ENCODE results near the gene CHAD. TPM values are rescaled to one million over a fixed set of nuclear protein-coding genes. Genes with fewer than 3 reads are reported as not detected.

Gene CHAD
- total RNA-seq, 1 experiment from 2014 or later, result 0.09 TPM

GRCh38 chr17:50423553-50424159 is 45.0 kb downstream of the CHAD start:
- DNase-seq (ENCODE audit: low spot score) (no peak), ATAC-seq (no peak)
- H3K4me3 Mint-ChIP-seq, result no peak overlapping the region
- H3K27me3 Mint-ChIP-seq (ENCODE audit: low read depth), result peaks cover 31% of the 10 kb centered on the region
- no peak overlapping the region for H3K27ac Mint-ChIP-seq
- POLR2A ChIA-PET, result no interaction called here
- H3K4me1 Mint-ChIP-seq, result peaks cover 17% of the 10 kb centered on the region
- peaks cover 6% of the 10 kb centered on the region for H3K36me3 Mint-ChIP-seq
- TF ChIP-seq ARID4B (CRISPR knock-in tag; IDR thresholded peaks at IDR 0.05; ENCODE audit: borderline replicate concordance) (no peak), GABPB1 (CRISPR knock-in tag; IDR thresholded peaks at IDR 0.05) (peak; percentile 70)
- H3K9me3 Mint-ChIP-seq, result peaks cover 18% of the 10 kb centered on the region
- CTCF ChIA-PET, result no interaction called here

GRCh38 chr17:50422738-50423137 is 45.9 kb downstream of the CHAD start:
- no peak overlapping the region for H3K4me3 Mint-ChIP-seq
- TF ChIP-seq SMAD4 (CRISPR knock-in tag; IDR thresholded peaks at IDR 0.05), result no peak
- TF ChIP-seq SMAD3 (CRISPR knock-in tag; IDR thresholded peaks at IDR 0.05; ENCODE audit: borderline replicate concordance), result no peak
- TF ChIP-seq CBFB (CRISPR knock-in tag; IDR thresholded peaks at IDR 0.05; ENCODE audit: low read depth), result no peak
- no peak for TF ChIP-seq ERG (CRISPR knock-in tag; IDR thresholded peaks at IDR 0.05)
- TF ChIP-seq FOXP4 (CRISPR knock-in tag; IDR thresholded peaks at IDR 0.05), result no peak
- TF ChIP-seq AFF4 (CRISPR knock-in tag; IDR thresholded peaks at IDR 0.05; ENCODE audit: borderline replicate concordance), result no peak
- peaks cover 18% of the 10 kb centered on the region for H3K9me3 Mint-ChIP-seq
- peaks cover 6% of the 10 kb centered on the region for H3K36me3 Mint-ChIP-seq
- peaks cover 31% of the 10 kb centered on the region for H3K27me3 Mint-ChIP-seq (ENCODE audit: low read depth)
- DNase-seq (ENCODE audit: low spot score) (no peak), ATAC-seq (no peak)
- POLR2A ChIA-PET, result no interaction called here
- CTCF ChIA-PET, result interaction anchor here (1.0 kb wide), 1 partner anchor 61 kb away, joined by 3 read pairs; no protein-coding TSS in a partner anchor
- peaks cover 14% of the 10 kb centered on the region for H3K4me1 Mint-ChIP-seq
- H3K27ac Mint-ChIP-seq, result no peak overlapping the region
